Brain pericyte (primary cell): ENCODE measurements around the gene C10orf120.

Source experiments
- DNase-seq: peaks from one replicate; pipeline ENCODE4 v3.0.0-alpha.2; 2012; ENCODE audit warnings: low read depth, low spot score

C10orf120 gene

GRCh38 chr10:122703483-122704448 is 4.1 kb upstream of the C10orf120 start:
- no peak for DNase-seq

GRCh38 chr10:122702275-122702674 is 2.6 kb upstream of the C10orf120 start:
- no peak for DNase-seq

DNA sequence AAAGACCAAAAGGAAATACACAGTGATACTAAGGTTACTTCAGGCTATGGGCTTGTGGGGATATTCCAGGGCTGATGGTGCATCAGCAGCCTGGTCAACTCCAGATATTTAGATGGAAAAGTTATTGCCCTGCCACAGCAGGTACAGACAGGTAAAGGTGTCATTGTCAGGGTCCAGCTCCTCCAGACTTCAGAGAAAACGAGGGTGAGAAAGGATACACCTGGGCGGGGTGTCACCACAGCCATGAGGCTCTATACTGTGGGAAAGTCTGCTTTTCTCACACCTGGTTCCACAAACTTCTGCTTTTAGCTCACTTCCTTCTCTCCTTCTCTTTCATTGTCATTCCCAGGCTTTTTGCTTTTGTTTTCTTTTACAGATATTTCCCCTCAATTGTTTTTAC is 2.0 kb upstream of the C10orf120 start:
- DNase-seq = no peak

GRCh38 chr10:122696687-122697086 is 3.0 kb downstream of the C10orf120 start:
- no peak for DNase-seq

DNA sequence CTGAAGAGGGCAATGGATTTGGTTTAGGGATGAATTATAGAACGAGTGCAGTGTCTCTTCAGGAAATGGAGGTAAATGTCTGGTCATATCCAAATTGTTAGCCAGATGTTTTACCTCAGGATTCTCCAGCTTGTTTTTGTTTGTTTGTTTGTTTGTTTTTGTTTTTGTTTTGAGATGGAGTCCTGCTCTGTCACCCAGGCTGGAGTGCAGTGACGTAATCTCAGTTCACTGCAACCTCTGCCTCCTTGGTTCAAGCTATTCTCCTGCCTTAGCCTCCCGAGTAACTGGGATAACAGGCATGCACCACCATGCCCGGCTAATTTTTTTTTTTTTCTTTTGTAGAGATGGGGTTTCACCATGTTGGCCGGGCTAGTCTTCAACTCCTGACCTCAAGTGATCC is 6.9 kb downstream of the C10orf120 start:
- no peak for DNase-seq

- DNase-seq = no peak
Measured at GRCh38 chr10:122689146-122689820, 10.4 kb downstream of the C10orf120 start.

GRCh38 chr10:122688293-122688989 is 11.2 kb downstream of the C10orf120 start:
- no peak for DNase-seq

- no peak for DNase-seq
Measured at GRCh38 chr10:122682522-122682921, 17.1 kb downstream of the C10orf120 start.

GRCh38 chr10:122678266-122678665 is 21.4 kb downstream of the C10orf120 start:
- DNase-seq = no peak

DNA sequence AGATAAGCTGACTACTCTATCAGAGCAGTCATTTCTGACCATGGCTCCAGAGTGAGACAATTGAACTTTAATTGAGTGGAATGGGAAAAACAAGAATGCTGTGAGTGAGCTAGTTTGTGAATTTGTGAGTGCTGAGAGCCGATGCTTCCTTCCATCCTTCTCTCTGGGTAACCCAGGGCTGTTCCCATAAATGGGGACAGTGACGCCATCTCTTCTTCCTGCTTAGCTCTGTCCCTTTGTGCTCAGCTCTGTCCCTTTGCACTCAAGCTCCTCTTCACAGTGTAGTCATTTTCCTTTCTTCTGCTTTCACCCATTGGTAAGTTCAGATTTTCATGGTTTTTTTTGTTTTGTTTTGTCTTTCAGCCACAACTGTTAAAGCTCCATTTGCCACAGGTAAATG is 24.4 kb downstream of the C10orf120 start:
- no peak for DNase-seq

DNA sequence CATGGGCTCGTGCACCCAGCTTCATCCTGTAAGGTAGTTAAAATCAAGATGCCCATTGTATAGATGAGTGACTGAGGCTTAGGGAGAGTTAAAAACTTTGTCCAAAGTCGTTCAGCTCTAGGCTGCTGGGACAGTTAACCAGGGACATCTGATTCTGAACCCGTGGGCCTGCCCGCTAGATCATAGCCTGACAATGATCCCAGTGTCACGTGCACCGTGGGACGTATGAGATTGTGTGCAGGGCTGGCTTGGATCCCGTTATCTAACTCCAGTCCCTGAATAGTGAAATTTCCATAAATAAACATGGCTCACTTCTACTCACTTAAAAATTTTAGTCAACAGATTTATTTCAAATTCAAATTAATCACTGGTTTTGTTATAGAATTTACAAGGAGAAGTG is 24.9 kb downstream of the C10orf120 start:
- DNase-seq = no peak

GRCh38 chr10:122673731-122674130 is 25.9 kb downstream of the C10orf120 start:
- DNase-seq = no peak

GRCh38 chr10:122673269-122673668 is 26.4 kb downstream of the C10orf120 start:
- no peak for DNase-seq

DNA sequence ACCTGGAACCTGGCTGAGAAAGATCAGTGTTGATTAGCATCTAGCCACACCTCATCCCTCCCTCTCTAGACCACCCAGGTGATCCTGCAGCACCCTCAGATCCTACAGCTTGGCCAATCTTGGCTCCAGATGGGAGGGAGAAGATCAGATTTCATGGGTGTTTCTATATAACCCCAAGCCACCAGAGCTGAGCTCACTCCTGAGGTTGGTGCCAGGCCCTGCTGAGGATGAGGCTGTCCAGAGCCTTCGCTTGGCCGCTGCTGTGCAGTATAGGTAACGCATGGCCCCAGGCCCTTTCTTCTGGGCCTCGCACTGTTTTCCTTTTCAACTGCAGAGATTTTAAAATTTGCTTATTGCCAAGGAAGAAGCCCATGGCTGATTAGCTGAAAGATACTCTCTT is 27.0 kb downstream of the C10orf120 start:
- no peak for DNase-seq

- no peak for DNase-seq
Measured at GRCh38 chr10:122671355-122671754, 28.3 kb downstream of the C10orf120 start.

GRCh38 chr10:122669842-122670241 is 29.8 kb downstream of the C10orf120 start:
- no peak for DNase-seq

GRCh38 chr10:122669045-122669444 is 30.6 kb downstream of the C10orf120 start:
- no peak for DNase-seq

DNA sequence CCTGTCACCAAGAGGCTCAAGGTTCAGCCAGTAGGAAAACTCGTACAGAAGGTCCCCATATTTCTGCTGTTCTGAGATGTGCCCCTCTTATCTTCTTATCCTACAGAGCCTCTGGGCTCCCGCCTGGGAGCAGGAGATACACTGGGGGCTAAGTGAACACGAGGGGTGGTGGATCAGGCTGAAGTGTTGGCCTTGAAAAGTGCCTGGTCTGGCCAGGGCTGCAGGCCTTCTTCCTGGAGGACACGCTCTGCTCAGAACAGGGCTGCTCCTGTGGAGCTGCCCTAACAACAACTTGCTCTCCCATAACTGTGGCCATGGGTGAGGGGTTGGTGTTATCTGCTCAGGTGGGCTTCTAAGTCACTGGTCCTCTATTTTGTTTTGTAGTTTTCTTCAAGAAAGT is 33.7 kb downstream of the C10orf120 start:
- DNase-seq = no peak

DNA sequence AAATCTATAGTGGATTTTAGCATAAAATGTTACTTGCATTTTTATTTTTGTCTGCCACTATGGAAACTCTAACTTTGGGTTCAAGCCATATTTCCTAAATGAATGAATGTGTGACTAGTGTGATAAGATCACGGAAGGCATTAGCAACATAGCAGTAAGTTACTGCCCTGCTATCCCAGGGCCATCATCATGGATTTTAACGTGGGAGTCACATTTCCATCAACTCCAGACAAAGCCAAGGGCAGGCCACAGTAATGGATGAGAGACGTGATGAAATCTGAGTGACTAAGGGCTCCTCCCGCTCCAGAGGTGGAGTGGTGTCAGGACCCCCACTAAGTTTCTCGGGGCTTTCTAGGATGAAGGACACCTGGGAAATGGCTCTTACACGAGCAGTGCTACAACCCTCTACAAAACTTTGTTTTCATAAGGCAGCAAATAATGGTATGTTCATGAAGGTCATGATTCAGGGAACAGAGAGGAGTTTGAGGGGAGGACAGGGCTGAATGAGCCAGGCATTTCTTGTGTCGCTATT is 34.3 kb downstream of the C10orf120 start:
- no peak for DNase-seq

DNA sequence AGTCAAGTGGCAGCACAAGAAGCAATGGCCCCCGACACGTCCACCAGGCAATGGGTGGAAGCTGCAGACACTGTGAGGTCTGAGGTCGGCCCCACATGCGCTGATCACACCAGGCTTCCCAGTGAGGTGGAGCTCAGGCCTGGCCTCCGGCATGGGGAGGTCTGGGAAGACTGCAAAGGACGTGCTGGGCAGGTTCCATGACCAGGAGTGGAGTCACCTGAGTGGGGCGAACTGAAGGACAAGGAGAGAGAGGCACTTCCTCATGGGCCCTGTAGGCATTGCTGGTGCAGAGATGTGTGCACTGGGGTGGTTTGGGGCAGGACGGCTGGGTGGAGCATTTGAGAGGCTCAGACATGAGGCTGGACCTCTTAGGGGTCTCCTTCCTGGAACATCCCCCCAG is 35.1 kb downstream of the C10orf120 start:
- DNase-seq = no peak

GRCh38 chr10:122663516-122664130 is 36.0 kb downstream of the C10orf120 start:
- DNase-seq = no peak

DNA sequence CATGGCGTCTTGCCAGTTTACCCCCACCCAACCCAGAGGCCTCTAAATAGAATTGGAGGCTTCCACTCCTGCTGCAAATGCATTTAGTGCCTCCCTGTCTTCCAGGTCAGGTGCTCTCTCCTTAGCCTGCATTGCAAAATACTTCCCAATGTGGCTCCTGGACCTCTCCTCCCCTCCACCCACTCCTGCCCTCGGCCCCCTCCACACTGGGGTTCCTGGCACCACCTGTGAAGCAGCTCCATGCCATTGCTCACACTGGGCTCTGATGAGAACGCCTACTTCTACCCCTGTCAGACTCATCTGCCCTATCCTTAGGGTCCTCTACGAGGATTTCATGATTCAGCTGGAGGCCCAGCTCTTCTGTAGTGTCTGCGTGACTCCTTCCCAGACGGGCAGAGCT is 37.4 kb downstream of the C10orf120 start:
- DNase-seq = no peak
